Small intestine (tissue), 7 donors: ENCODE data around the gene DACH1. TPM values are rescaled to one million over a fixed set of nuclear protein-coding genes. Genes with fewer than 3 reads are reported as not detected.

Experiments used
- DNase-seq, 2 donors: peaks; one replicate each; pipeline versions ENCODE4 v3.0.0 to v3.0.0-alpha.2; 2013
- FAIRE-seq: peaks from 2 replicates; lab custom pipeline; 2012; peaks lifted over from hg19 to GRCh38; lab: Jason Lieb, UNC
- H3K27ac ChIP-seq, 3 donors: one replicate each; pipeline ENCODE4 v1.5.1; 2013; ENCODE audit warnings: low read length in 2 of 3, mild to moderate bottlenecking in 2 of 3, control low read depth in 1 of 3, inconsistent platforms in 1 of 3, low read depth in 1 of 3, moderate library complexity in 1 of 3
- H3K27me3 ChIP-seq, 3 donors: one replicate each; pipeline ENCODE4 v1.6.1; 2013; ENCODE audit warnings: low read length in 3 of 3, inconsistent platforms in 1 of 3; ENCODE audit not compliant: control insufficient read depth in 3 of 3, insufficient read depth in 3 of 3
- H3K36me3 ChIP-seq, 3 donors: one replicate each; pipeline ENCODE4 v1.6.1; 2013; ENCODE audit warnings: low read length in 3 of 3, inconsistent platforms in 1 of 3, low read depth in 1 of 3, mild to moderate bottlenecking in 1 of 3, moderate library complexity in 1 of 3; ENCODE audit not compliant: control insufficient read depth in 3 of 3, insufficient read depth in 2 of 3
- H3K4me1 ChIP-seq, 3 donors: one replicate each; pipeline ENCODE4 v1.6.1; 2013; ENCODE audit warnings: low read length in 2 of 3, inconsistent platforms in 1 of 3, low read depth in 1 of 3, mild to moderate bottlenecking in 1 of 3, moderate library complexity in 1 of 3; ENCODE audit not compliant: control insufficient read depth in 3 of 3, insufficient read depth in 2 of 3
- H3K4me3 ChIP-seq, 3 donors: one replicate each; pipeline ENCODE4 v1.5.1; 2013; ENCODE audit warnings: low read length in 3 of 3, control low read depth in 1 of 3, inconsistent platforms in 1 of 3, low read depth in 1 of 3, mild to moderate bottlenecking in 1 of 3, moderate library complexity in 1 of 3
- H3K9me3 ChIP-seq, 2 donors: one replicate each; pipeline ENCODE4 v1.6.1; 2013; ENCODE audit warnings: low read depth in 1 of 2, low read length in 1 of 2; ENCODE audit not compliant: control insufficient read depth in 2 of 2, insufficient read depth in 1 of 2
- WGBS, 3 donors: extraction: QIAGEN DNeasy Blood & Tissue Kit; methylation state at CpG; one replicate each; pipeline ENCODE4 v1.1.7; 2013; 5-methylcytosine and 5-hydroxymethylcytosine counted together
- polyA plus RNA-seq, 4 donors: library from polyadenylated mRNA; stranded (reverse) in 3 of 4; unstranded in 1 of 4; fragments of 200-250 nt in 3 of 4; fragments of 120-200 nt in 1 of 4; gene quantifications; one replicate each; pipeline versions ENCODE4 v1.2.1 to v1.2.3, GENCODE V29; 2013
- donor health status: healthy with polysubstance abuse.
- donor health status: control.
- donor health status: control.
- donor health status: Bipolar disorder and iron deficiency.
- donor health status: healthy.

The DACH1 gene
- polyA plus RNA-seq, 4 donors: 1.8 to 30.2 (median 4.3) TPM

DNA sequence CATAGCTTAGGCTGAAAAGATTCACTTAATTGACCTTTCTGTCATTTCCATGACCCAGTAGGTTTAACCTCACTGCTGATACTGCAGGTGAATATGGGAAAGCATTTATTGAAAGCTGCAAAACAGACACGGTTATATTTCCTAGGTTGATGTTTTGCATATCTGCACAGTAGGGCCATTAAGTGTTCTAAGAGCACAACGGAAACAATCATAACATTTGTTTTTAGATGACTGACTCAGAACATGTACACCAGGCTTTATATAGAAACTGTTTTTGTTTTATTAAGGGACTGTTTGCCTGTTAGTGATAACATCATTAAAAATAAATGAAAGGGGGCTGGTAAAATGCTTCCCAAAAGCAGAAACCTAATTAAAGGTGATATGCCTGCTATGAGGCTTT, 367.8 kb downstream of the DACH1 start:
- no peaks in the 10 kb centered on the region for H3K9me3 ChIP-seq
- H3K27ac ChIP-seq: no peak overlapping the region
- peaks cover 0 to 6% (median 0%) of the 10 kb centered on the region in 3 donors for H3K36me3 ChIP-seq
- H3K4me3 ChIP-seq: no peak overlapping the region
- DNase-seq: no peak
- no peaks in the 10 kb centered on the region for H3K27me3 ChIP-seq
- WGBS, 3 donors: 54 to 72% (median 60%) methylated on average over 2 of the region's 2 CpGs
- FAIRE-seq: no peak
- no peaks in the 10 kb centered on the region for H3K4me1 ChIP-seq

GRCh38 chr13:71493189-71493588, 373.8 kb downstream of the DACH1 start:
- peaks cover 0 to 8% (median 2%) of the 10 kb centered on the region in 3 donors for H3K36me3 ChIP-seq
- H3K27ac ChIP-seq: no peak overlapping the region
- DNase-seq: no peak
- H3K4me3 ChIP-seq: no peak overlapping the region
- no peaks in the 10 kb centered on the region for H3K9me3 ChIP-seq
- FAIRE-seq: no peak
- H3K4me1 ChIP-seq: no peaks in the 10 kb centered on the region
- 70 to 81% (median 80%) methylated on average over 2 of the region's 2 CpGs for WGBS, 3 donors
- H3K27me3 ChIP-seq: no peaks in the 10 kb centered on the region

- FAIRE-seq: no peak
- DNase-seq: no peak
- H3K27me3 ChIP-seq: no peaks in the 10 kb centered on the region
- no peaks in the 10 kb centered on the region for H3K4me1 ChIP-seq
- no peak overlapping the region for H3K27ac ChIP-seq
- H3K4me3 ChIP-seq: no peak overlapping the region
- peaks cover 0 to 8% (median 2%) of the 10 kb centered on the region in 3 donors for H3K36me3 ChIP-seq
- no peaks in the 10 kb centered on the region for H3K9me3 ChIP-seq
Measured at GRCh38 chr13:71492346-71492871, 374.6 kb downstream of the DACH1 start.

DNA sequence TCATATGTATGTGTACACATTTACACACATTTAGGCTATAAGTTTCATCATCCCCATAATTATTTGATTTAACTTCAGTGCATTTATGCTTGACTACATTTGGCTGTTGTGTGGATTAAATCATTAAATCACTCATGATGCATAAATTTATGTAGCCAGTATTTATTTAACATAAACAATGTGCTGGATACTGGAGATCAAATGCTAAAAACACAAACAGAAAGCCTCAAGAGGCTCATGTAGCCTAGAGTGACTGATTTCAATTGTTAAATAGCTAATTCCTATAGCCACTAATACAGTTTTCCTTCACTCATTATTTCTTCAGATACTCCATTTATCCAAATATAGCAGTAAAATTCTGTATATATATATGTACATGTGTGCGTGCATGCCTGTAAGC, 376.0 kb downstream of the DACH1 start:
- peaks cover 0 to 9% (median 2%) of the 10 kb centered on the region in 3 donors for H3K36me3 ChIP-seq
- no peaks in the 10 kb centered on the region for H3K9me3 ChIP-seq
- H3K27me3 ChIP-seq: no peaks in the 10 kb centered on the region
- 85 to 97% (median 95%) methylated on average over 1 of the region's 1 CpG for WGBS, 3 donors
- no peaks in the 10 kb centered on the region for H3K4me1 ChIP-seq
- no peak overlapping the region for H3K27ac ChIP-seq
- no peak overlapping the region for H3K4me3 ChIP-seq
- DNase-seq (no peak), FAIRE-seq (no peak)

- DNase-seq: no peak
- FAIRE-seq: no peak
- Histone ChIP-seq H3K9me3 (no peaks in the 10 kb centered on the region), H3K36me3 (peaks cover 0 to 13% (median 2%) of the 10 kb centered on the region in 3 donors), H3K27me3 (no peaks in the 10 kb centered on the region), H3K27ac (peak overlapping the region in 1 of 3 donors; percentile 5), H3K4me3 (no peak overlapping the region), H3K4me1 (no peaks in the 10 kb centered on the region)
- 91 to 95% (median 92%) methylated on average over 3 of the region's 3 CpGs for WGBS, 3 donors
Measured at GRCh38 chr13:71489041-71489440, 378.0 kb downstream of the DACH1 start.

DNA sequence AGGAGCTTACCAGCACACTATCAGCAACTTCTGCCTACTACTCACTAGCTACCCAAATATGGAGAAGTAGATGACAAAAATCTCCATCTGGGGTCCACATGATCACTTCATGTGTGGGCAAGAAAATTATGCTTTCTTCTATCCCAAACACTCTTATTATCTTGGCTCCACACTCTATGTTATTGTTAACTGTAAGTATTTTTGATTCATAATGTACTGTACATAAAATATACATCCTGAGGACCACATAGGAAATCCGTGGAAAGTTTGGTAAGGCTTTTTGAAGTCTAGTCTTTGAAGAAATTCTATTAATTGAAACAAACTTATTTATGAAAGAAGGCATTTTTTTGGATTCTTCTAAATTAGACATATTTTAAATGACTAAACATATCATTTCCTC, 378.8 kb downstream of the DACH1 start:
- FAIRE-seq (no peak), DNase-seq (no peak)
- no peak overlapping the region for H3K4me3 ChIP-seq
- H3K27me3 ChIP-seq: no peaks in the 10 kb centered on the region
- no peaks in the 10 kb centered on the region for H3K4me1 ChIP-seq
- H3K27ac ChIP-seq: no peak overlapping the region
- WGBS, 3 donors: 60 to 74% (median 67%) methylated on average over 1 of the region's 1 CpG
- no peaks in the 10 kb centered on the region for H3K9me3 ChIP-seq
- peaks cover 0 to 14% (median 2%) of the 10 kb centered on the region in 3 donors for H3K36me3 ChIP-seq

DNA sequence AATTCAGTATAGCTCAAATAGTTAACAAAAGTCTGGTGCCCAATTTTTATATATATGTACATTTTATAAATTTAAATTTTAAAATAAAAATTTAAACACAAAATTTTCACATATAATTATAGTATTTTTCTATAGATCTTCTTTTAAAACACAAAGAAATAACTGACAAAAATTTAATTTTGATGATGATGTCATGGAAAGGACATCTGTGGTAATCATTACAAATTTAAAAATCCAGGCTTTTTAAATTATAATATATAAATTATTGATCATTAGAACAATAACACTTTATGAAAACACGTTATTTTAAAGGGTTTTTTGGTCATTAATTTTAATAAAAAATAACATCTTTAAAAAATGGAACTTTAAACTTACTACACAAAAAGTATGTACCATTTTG, 381.1 kb downstream of the DACH1 start:
- Histone ChIP-seq H3K4me3 (no peak overlapping the region), H3K9me3 (no peaks in the 10 kb centered on the region), H3K27me3 (no peaks in the 10 kb centered on the region), H3K4me1 (no peaks in the 10 kb centered on the region), H3K27ac (no peak overlapping the region), H3K36me3 (peaks cover 0 to 15% (median 0%) of the 10 kb centered on the region in 3 donors)
- FAIRE-seq (peak; percentile 93), DNase-seq (no peak)
- WGBS, 3 donors: 74 to 88% (median 75%) methylated on average over 1 of the region's 1 CpG

- Histone ChIP-seq H3K27me3 (no peaks in the 10 kb centered on the region), H3K4me3 (no peak overlapping the region), H3K27ac (no peak overlapping the region), H3K9me3 (no peaks in the 10 kb centered on the region), H3K4me1 (no peaks in the 10 kb centered on the region), H3K36me3 (peaks cover 0 to 15% (median 0%) of the 10 kb centered on the region in 3 donors)
- DNase-seq (no peak), FAIRE-seq (no peak)
Measured at GRCh38 chr13:71483733-71484132, 383.3 kb downstream of the DACH1 start.

- DNase-seq (no peak), FAIRE-seq (no peak)
- H3K27me3 ChIP-seq: no peaks in the 10 kb centered on the region
- H3K9me3 ChIP-seq: no peaks in the 10 kb centered on the region
- no peaks in the 10 kb centered on the region for H3K4me1 ChIP-seq
- H3K27ac ChIP-seq: no peak overlapping the region
- H3K4me3 ChIP-seq: no peak overlapping the region
- H3K36me3 ChIP-seq: peaks cover 0 to 12% (median 0%) of the 10 kb centered on the region in 3 donors
- 91 to 96% (median 93%) methylated on average over 3 of the region's 3 CpGs for WGBS, 3 donors
Measured at GRCh38 chr13:71481501-71481900, 385.5 kb downstream of the DACH1 start.
